SU-DHL-6 (cell line): ENCODE data around the gene EXOC3L1.

Experiments used
- H2AFZ ChIP-seq: fragments of 200-600 bp; sonication (generic); 2 replicates; pipeline ENCODE4 v1.6.1; 2014; ENCODE audit warnings: low read depth, mild to moderate bottlenecking, moderate library complexity, mixed read lengths, antibody characterized with exemption, low read length; ENCODE audit not compliant: severe bottlenecking
- H3F3A ChIP-seq: fragments of 200-600 bp; shearing (Covaris generic); 2 replicates; pipeline ENCODE4 v1.6.0; 2016; ENCODE audit warnings: antibody characterized with exemption, mild to moderate bottlenecking; ENCODE audit not compliant: insufficient read depth
- H3K27ac ChIP-seq: fragments of 200-600 bp; sonication (generic); 2 replicates; pipeline ENCODE4 v1.5.1; 2016; ENCODE audit warnings: low read depth, mild to moderate bottlenecking, low read length, moderate library complexity, mixed read lengths
- H3K27me3 ChIP-seq: fragments of 200-600 bp; sonication (generic), shearing (Covaris generic); 2 replicates; pipeline ENCODE4 v1.6.0; 2014; ENCODE audit warnings: mild to moderate bottlenecking, low read length
- H3K36me3 ChIP-seq: fragments of 200-600 bp; sonication (generic); 2 replicates; pipeline ENCODE4 v1.6.1; 2014; ENCODE audit warnings: mild to moderate bottlenecking, low read length, mixed read lengths
- H3K4me2 ChIP-seq: fragments of 300-600, 200-600 bp; shearing (Covaris generic), sonication (generic); 2 replicates; pipeline ENCODE4 v1.6.0; 2014; ENCODE audit warnings: low read length, low read depth, mild to moderate bottlenecking; ENCODE audit not compliant: poor library complexity, severe bottlenecking
- H3K4me3 ChIP-seq: fragments of 200-600 bp; sonication (generic); 2 replicates; pipeline ENCODE4 v1.5.1; 2014; ENCODE audit warnings: antibody characterized with exemption, low read length, mild to moderate bottlenecking, mixed read lengths; ENCODE audit not compliant: insufficient read depth, poor library complexity, severe bottlenecking
- H3K79me2 ChIP-seq: fragments of 200-600 bp; sonication (generic); 2 replicates; pipeline ENCODE4 v1.6.1; 2014; ENCODE audit warnings: mild to moderate bottlenecking, low read length, moderate library complexity; ENCODE audit not compliant: insufficient read depth
- H3K9ac ChIP-seq: fragments of 200-600 bp; sonication (generic); 2 replicates; pipeline ENCODE4 v1.7.0; 2014; ENCODE audit warnings: mild to moderate bottlenecking, low read length
- H3K9me2 ChIP-seq: fragments of 200-600 bp; sonication (generic); replicated peaks from 2 replicates; pipeline ENCODE4 v1.6.1; 2014; ENCODE audit warnings: low read length; ENCODE audit not compliant: insufficient read depth
- H3K9me3 ChIP-seq: fragments of 200-600 bp; sonication (generic); 2 replicates; pipeline ENCODE4 v1.6.1; 2014; ENCODE audit warnings: low read length, mixed read lengths; ENCODE audit not compliant: insufficient read depth
- H4K20me1 ChIP-seq: fragments of 200-600 bp; sonication (generic); 2 replicates; pipeline ENCODE4 v1.6.1; 2014; ENCODE audit warnings: low read depth, mild to moderate bottlenecking, antibody characterized with exemption, low read length, moderate library complexity, mixed read lengths
- CTCF ChIP-seq: fragments of 200-600 bp; sonication (generic); IDR thresholded peaks from one replicate; pipeline ENCODE4 v1.5.1; 2017; ENCODE audit warnings: antibody characterized with exemption, mild to moderate bottlenecking, low read length, moderate library complexity; ENCODE audit not compliant: insufficient read depth, poor library complexity, severe bottlenecking
- EZH2phosphoT487 ChIP-seq: fragments of 200-600 bp; sonication (generic), shearing (Covaris generic); conservative IDR thresholded peaks from 2 replicates; pipeline ENCODE4 v1.6.1; 2018; ENCODE audit warnings: mild to moderate bottlenecking, antibody characterized with exemption, low read length, moderate library complexity, mixed read lengths

EXOC3L1 gene

GRCh38 chr16:67207249-67208091 lies 17.5 kb upstream of the EXOC3L1 start:
- TF ChIP-seq CTCF (no peak), EZH2phosphoT487 (no peak)
- H3K4me2 ChIP-seq: no peak overlapping the region
- no peak overlapping the region for H3K4me3 ChIP-seq
- no peaks in the 10 kb centered on the region for H3K36me3 ChIP-seq
- no peaks in the 10 kb centered on the region for H3F3A ChIP-seq
- no peaks in the 10 kb centered on the region for H4K20me1 ChIP-seq
- no peak overlapping the region for H3K9ac ChIP-seq
- no peaks in the 10 kb centered on the region for H3K9me3 ChIP-seq
- no peak overlapping the region for H2AFZ ChIP-seq
- H3K27ac ChIP-seq: no peak overlapping the region
- no peaks in the 10 kb centered on the region for H3K9me2 ChIP-seq
- H3K27me3 ChIP-seq: no peaks in the 10 kb centered on the region
- no peaks in the 10 kb centered on the region for H3K79me2 ChIP-seq

GRCh38 chr16:67206838-67207248 lies 16.9 kb upstream of the EXOC3L1 start:
- no peaks in the 10 kb centered on the region for H3K36me3 ChIP-seq
- no peak overlapping the region for H3K9ac ChIP-seq
- no peaks in the 10 kb centered on the region for H3K27me3 ChIP-seq
- no peaks in the 10 kb centered on the region for H4K20me1 ChIP-seq
- no peak overlapping the region for H2AFZ ChIP-seq
- H3K4me3 ChIP-seq: no peak overlapping the region
- no peak overlapping the region for H3K4me2 ChIP-seq
- TF ChIP-seq CTCF: no peak
- no peak for TF ChIP-seq EZH2phosphoT487
- H3F3A ChIP-seq: no peaks in the 10 kb centered on the region
- no peaks in the 10 kb centered on the region for H3K79me2 ChIP-seq
- H3K9me2 ChIP-seq: no peaks in the 10 kb centered on the region
- H3K27ac ChIP-seq: no peak overlapping the region
- H3K9me3 ChIP-seq: no peaks in the 10 kb centered on the region

GRCh38 chr16:67206129-67206837 lies 16.3 kb upstream of the EXOC3L1 start:
- Histone ChIP-seq H3K9ac (no peak overlapping the region), H3K4me3 (no peak overlapping the region), H2AFZ (no peak overlapping the region), H3K9me3 (no peaks in the 10 kb centered on the region), H3K9me2 (no peaks in the 10 kb centered on the region), H4K20me1 (no peaks in the 10 kb centered on the region), H3K27ac (no peak overlapping the region), H3F3A (no peaks in the 10 kb centered on the region), H3K4me2 (no peak overlapping the region), H3K79me2 (no peaks in the 10 kb centered on the region), H3K27me3 (no peaks in the 10 kb centered on the region), H3K36me3 (no peaks in the 10 kb centered on the region)
- TF ChIP-seq EZH2phosphoT487 (no peak), CTCF (no peak)
